ENCODE measurements around the gene MTMR11.
"Not testable (repeated sequence)": the region's sequence is repeated elsewhere in the genome, so short reads cannot be mapped to it uniquely, and the experiment has no call there.

The MTMR11 gene

DNA sequence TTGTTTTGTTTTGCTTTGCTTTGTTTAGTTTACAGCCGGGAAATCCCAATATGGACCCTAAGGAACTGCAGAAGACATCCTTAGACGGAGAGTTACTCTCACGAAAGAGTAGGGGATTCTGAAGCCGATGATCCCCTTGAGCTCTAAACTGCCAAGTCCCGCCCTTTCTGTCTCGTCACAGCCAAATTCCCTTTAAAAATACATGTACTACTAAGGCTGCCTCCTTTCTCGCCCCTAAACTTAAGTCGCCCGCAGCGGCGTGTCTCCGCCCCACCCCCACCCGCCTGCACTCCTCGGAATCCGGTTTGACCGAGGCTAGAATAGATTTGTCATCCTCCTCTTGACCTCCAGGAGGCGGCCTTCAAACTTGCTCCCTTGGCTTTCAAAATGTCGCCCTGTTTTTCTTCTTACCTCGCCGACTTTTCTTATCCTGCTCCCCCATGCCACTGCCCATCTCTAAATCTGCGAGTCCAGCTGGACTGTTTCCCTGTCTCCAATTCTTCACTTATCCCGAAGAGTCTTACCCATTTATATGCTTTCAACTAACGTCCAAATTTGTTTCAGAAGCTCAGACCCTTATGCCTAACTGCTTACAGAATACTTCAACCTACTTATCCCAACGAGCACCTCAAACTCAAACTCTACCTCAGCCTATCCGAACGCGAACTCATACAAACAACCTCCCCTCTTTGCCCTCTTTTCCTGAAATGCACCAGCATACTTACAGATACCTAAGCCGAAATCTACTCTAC is 48.3 kb downstream of the MTMR11 start:
- peak; percentile 60 for DNase-seq

DNA sequence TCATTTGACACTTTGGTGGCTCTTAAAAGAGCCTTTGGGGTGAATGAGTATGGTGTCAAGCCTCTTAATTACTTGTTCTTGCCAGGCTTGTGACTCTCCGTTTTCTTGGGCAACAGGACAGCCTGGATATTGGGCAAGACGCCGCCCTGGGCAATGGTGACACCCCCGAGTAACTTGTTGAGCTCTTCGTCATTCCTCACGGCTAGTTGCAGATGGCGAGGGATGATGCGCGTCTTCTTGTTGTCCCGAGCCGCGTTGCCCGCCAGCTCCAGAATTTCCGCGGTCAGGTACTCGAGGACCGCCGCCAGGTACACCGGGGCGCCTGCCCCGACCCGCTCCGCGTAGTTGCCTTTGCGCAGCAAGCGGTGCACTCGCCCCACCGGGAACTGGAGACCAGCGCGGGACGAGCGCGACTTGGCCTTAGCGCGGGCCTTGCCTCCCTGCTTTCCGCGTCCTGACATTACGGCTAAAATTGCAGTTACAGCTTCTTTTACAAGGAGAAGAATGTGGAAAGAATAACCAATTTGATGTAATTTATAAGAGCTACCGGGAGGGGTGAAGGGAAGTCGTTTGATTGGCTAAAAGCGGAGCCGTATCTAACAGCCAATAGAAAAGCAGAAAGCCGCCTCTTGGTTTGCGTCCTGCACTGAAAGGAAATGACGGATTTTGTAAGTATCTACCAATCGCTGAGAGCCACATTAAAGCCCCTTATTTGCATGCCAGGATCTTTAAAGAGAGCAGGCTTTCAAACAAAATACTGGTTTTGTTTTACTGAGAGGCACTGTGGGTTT is 49.0 kb downstream of the MTMR11 start:
- DNase-seq = peak; percentile 96

DNA sequence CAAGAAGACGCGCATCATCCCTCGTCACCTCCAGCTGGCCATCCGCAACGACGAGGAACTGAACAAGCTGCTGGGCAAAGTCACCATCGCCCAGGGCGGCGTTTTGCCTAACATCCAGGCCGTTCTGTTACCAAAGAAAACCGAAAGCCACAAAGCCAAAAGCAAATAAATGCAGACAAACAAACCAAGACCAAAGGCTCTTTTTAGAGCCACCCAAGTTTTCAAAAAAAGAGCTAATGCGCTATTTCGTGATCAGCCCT is 49.6 kb downstream of the MTMR11 start:
- DNase-seq = not testable (repeated sequence)

DNA sequence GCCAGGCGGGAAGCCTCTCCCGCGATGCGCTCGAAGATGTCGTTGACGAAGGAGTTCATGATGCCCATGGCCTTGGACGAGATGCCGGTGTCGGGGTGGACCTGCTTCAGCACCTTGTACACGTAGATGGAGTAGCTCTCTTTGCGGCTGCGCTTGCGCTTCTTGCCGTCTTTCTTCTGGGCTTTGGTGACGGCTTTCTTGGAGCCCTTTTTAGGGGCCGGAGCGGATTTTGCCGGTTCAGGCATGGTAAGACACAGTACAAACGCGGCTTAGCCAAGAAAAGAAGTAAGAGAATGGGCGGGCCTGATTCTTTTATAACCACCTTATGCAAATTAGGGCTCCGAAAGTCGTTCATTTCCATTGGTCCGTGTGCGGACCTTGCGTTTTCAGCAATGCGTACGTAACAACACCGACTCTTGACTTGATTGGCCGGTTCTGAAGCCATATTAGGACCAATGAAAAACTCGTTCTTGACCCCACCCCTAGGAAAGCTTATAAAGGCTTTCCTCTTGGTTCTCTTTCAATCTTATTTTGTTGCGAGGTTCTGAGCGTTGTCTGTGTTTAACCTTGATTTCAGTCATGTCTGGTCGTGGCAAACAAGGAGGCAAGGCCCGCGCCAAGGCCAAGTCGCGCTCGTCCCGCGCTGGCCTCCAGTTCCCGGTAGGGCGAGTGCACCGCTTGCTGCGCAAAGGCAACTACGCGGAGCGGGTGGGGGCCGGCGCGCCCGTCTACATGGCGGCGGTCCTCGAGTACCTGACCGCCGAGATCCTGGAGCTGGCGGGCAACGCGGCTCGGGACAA is 50.1 kb downstream of the MTMR11 start:
- DNase-seq = peak; percentile 98

DNA sequence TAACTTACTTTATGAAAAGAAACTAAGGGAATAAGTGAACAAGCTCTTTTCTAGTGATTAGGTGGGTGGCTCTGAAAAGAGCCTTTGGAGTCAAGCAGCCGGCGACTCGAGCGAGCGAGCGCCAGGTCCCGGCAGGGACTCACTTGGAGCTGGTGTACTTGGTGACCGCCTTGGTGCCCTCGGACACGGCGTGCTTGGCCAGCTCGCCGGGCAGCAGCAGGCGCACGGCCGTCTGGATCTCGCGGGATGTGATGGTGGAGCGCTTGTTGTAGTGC is 50.6 kb downstream of the MTMR11 start:
- DNase-seq = not testable (repeated sequence)

DNA sequence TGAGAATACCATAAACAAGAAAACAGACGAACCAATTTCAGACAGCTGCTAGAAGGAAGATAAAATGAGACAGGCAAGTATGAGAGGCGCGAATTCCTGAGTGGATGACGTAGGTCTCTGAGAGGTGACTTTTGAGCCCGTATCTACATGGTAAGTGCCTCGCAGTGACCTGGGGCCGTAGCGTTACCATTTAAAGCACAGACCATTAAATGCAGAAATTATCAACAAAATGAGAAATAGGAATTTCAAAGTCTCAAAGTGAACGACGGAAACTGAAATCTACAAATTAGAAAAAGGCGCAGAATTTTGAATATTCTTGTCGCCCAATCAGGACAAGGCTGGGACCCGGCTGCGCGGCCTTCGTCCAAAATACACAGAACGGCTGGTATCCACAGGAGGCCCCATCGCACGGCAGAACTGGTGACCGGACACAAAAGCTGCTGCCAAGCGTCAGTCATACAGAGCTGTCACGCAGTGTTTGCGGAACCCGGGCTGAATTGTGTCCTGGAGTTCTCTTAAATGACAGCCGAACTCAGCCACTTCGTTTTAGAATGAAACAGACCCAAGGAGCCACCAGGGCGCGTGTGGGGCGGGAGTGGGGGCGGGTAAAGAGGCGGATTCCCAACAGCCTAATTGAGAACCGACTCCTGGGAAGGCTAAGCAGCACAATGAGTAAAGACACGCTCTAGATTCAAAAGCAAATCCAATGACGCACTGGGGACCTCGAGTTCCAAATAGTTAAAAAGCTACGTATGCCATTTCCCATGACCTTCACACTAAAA is 51.1 kb downstream of the MTMR11 start:
- peak; percentile 83 for DNase-seq

DNA sequence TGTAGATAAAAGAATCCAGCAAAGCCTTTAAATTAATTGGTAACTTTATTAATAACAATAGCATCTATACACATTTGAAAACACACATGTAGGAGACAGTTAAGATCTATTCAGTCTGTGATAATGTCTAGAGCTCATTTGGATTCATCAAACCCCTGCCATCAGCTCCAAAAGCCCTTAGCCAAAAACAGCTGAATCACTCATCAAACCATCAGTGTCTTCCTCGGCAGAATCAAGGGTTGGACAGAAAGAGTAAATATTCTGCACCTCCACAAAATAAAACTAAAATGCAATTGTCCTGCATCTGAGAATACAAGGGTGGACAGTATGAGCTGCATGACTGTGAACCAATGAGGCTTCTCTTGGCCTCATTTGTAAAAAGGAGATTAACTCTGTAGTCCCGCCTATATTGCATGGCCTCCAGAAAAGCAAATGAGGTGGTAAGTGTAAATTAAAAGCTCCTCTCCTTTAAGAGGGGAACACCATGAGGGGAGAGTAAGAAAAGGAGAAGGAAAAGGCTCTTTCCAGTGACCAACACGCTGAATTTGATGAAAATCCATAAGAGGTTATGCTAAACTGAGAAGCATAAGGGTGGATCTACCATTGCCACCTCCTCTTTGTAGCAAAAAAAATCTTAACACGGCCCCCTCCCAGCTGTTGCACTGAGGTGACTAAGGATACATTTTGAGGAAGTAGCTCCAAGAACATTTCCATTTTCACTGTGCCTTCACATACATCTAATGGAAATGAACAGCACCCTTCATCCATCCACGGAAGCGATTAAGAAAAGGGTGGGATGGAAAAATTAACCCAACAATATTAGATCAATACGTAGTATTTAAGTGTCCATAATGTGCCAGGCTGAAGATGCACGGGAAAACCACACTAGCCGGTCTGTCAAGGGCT is 52.0 kb downstream of the MTMR11 start:
- no peak for DNase-seq

DNA sequence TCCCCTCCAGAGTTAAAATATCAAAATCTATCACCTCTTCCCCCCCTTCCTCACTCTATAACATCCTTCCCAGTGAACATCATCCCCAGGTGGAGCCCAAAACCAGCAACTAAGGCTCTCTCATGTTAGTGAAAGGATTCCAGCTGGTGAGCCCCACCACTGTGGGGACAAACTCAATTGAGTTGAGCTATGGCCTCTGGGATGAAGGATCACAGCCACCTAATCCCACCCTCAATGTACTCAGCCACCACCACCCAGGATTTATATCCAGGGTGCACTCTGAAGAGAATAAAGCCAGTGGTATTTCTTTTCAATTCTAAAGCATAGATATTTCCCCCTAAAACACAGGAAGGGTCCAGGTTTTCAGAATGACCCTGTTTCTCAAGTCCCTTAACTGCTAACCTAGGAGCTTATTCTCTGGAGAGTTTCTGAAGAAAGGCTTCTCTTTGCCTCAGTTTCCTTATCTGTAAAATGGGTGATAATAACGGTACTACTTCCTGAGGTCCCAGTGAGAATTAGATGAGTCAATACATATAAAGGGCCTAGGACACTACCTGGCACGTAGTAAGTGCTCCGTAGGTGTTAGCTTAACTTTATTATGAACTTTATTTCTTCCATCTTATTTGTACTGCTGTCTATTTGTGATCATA is 53.0 kb downstream of the MTMR11 start:
- DNase-seq = no peak

DNA sequence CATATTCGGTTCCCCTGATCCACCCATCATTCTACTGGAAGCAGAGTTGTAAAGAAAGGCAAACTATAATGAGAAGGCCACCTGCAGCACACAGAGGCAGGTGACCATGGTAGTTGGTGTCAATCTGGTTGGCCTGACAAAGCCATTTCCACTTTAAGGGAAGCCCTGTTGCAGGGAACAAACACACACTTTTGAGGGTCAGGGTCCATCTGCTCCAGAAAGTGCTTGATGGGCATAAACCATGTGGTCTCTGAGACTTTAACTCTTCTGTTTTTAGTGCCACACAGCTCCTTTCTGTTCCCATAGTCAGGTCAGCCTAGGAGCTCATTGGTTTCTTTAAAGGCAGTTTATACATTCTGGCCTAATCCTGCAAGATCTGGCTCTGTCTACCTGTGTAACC is 54.8 kb downstream of the MTMR11 start:
- no peak for DNase-seq

DNA sequence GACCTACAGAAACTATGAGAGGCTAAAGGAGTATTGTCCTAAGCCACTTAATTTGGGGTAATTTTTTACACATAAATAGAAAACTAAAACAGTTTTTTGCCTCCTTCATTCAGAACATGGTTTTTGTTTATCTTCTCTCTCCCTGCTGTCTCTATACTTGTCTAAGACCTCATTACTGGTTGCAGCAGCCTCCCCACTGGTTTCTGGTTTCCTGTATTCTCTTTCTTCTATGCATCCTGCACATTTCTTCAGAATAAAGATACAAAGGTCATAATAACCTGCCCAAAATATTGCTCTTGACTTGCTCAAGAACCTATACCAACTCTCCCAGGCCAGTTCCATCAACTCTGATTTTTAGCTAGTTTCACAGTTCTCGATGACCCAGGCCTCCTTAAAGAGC is 57.1 kb downstream of the MTMR11 start:
- no peak for DNase-seq

All from NCI-H2029 (cell line).